Stimulated activated CD4-positive, alpha-beta T cell treated with anti-CD3 and anti-CD28 coated beads, Interleukin-15, amount 100 ng/mL, for 1 hour (primary cell): ENCODE measurements around the gene DNM2.
"Not testable (repeated sequence)": the region's sequence is repeated elsewhere in the genome, so short reads cannot be mapped to it uniquely, and the experiment has no call there.

ENCODE experiments used
- DNase-seq, 2 donors: peaks; one replicate each; pipeline ENCODE4 v3.0.0-alpha.2; 2020; ENCODE audit warnings: low read depth in 1 of 2, low spot score in 1 of 2

DNM2 gene

GRCh38 chr19:10856899-10857298 is 139.0 kb downstream of the DNM2 start:
- DNase-seq = not testable (repeated sequence)

- no peak for DNase-seq
Measured at GRCh38 chr19:10858204-10858828, 140.4 kb downstream of the DNM2 start.

GRCh38 chr19:10861103-10861651 is 143.3 kb downstream of the DNM2 start:
- no peak for DNase-seq

GRCh38 chr19:10862561-10863106 is 144.8 kb downstream of the DNM2 start:
- no peak for DNase-seq

GRCh38 chr19:10863107-10863717 is 145.3 kb downstream of the DNM2 start:
- DNase-seq = no peak

GRCh38 chr19:10864538-10864899 is 146.6 kb downstream of the DNM2 start:
- peak; percentile 63 to 67 for DNase-seq

- DNase-seq = no peak
Measured at GRCh38 chr19:10866495-10866894, 148.6 kb downstream of the DNM2 start.

GRCh38 chr19:10868872-10869547 is 151.1 kb downstream of the DNM2 start:
- DNase-seq = no peak

- not testable (repeated sequence) for DNase-seq
Measured at GRCh38 chr19:10869872-10870311, 152.0 kb downstream of the DNM2 start.

- no peak for DNase-seq
Measured at GRCh38 chr19:10870501-10870954, 152.6 kb downstream of the DNM2 start.

GRCh38 chr19:10870955-10871603 is 153.2 kb downstream of the DNM2 start, which contains the start of gene CARM1:
Gene CARM1 (plus strand): TSS chr19:10871553. CDS start chr19:10871703, 150 bp downstream.
- DNase-seq = peak; percentile 100

- DNase-seq = peak in 1 of 2 donors; percentile 22
Measured at GRCh38 chr19:10871711-10872545, 154.0 kb downstream of the DNM2 start.

GRCh38 chr19:10872546-10873107 is 154.7 kb downstream of the DNM2 start:
- DNase-seq = peak in 1 of 2 donors; percentile 23

- no peak for DNase-seq
Measured at GRCh38 chr19:10874024-10874423, 156.1 kb downstream of the DNM2 start.

GRCh38 chr19:10876459-10877240 is 158.8 kb downstream of the DNM2 start:
- DNase-seq = no peak

- not testable (repeated sequence) for DNase-seq
Measured at GRCh38 chr19:10877608-10878007, 159.7 kb downstream of the DNM2 start.

- no peak for DNase-seq
Measured at GRCh38 chr19:10878253-10878652, 160.4 kb downstream of the DNM2 start.
